ENCODE data around the gene ZNF689. TPM values are rescaled to one million over a fixed set of nuclear protein-coding genes. Genes with fewer than 3 reads are reported as not detected.
A peak's percentile ranks its signal among the peaks of the same experiment; 100 is the strongest.

The ZNF689 gene
- total RNA-seq, 1 donor from 2014 or later, result 24.5 TPM

- Mint-ChIP-seq H3K36me3 (ENCODE audit: insufficient read depth) (peaks cover 10% of the 10 kb centered on the region), H3K4me1 (ENCODE audit: low read depth) (peaks cover 4% of the 10 kb centered on the region), H3K27ac (no peak overlapping the region), H3K9me3 (ENCODE audit: low read depth) (no peaks in the 10 kb centered on the region), H3K4me3 (ENCODE audit: low read depth) (no peak overlapping the region), H3K27me3 (no peaks in the 10 kb centered on the region)
- DNase-seq (ENCODE audit: low spot score, unreplicated experiment), result no peak
- TF ChIP-seq, protein P1, sequence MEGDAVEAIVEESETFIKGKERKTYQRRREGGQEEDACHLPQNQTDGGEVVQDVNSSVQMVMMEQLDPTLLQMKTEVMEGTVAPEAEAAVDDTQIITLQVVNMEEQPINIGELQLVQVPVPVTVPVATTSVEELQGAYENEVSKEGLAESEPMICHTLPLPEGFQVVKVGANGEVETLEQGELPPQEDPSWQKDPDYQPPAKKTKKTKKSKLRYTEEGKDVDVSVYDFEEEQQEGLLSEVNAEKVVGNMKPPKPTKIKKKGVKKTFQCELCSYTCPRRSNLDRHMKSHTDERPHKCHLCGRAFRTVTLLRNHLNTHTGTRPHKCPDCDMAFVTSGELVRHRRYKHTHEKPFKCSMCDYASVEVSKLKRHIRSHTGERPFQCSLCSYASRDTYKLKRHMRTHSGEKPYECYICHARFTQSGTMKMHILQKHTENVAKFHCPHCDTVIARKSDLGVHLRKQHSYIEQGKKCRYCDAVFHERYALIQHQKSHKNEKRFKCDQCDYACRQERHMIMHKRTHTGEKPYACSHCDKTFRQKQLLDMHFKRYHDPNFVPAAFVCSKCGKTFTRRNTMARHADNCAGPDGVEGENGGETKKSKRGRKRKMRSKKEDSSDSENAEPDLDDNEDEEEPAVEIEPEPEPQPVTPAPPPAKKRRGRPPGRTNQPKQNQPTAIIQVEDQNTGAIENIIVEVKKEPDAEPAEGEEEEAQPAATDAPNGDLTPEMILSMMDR (IDR thresholded peaks at IDR 0.05; ENCODE audit: unreplicated experiment), result no peak
Observed at GRCh38 chr16:30588651-30589050, 21.5 kb downstream of the ZNF689 start.

- peaks cover 9% of the 10 kb centered on the region for H3K4me1 Mint-ChIP-seq (ENCODE audit: low read depth)
- TF ChIP-seq, protein P1 (IDR thresholded peaks at IDR 0.05; ENCODE audit: unreplicated experiment), result no peak
- peak; percentile 87 for DNase-seq (ENCODE audit: low spot score, unreplicated experiment)
Observed at GRCh38 chr16:30585400-30586191, 24.6 kb downstream of the ZNF689 start, which contains the start of gene ZNF785. ZNF785 (minus strand) TSS chr16:30585697; CDS start chr16:30585611, 86 bp downstream.

GRCh38 chr16:30585022-30585399, 25.2 kb downstream of the ZNF689 start:
- no peaks in the 10 kb centered on the region for H3K9me3 Mint-ChIP-seq (ENCODE audit: low read depth)
- peak overlapping the region; percentile 93 for H3K27ac Mint-ChIP-seq
- H3K36me3 Mint-ChIP-seq (ENCODE audit: insufficient read depth), result peaks cover 19% of the 10 kb centered on the region
- H3K27me3 Mint-ChIP-seq, result no peaks in the 10 kb centered on the region
- H3K4me1 Mint-ChIP-seq (ENCODE audit: low read depth), result peaks cover 9% of the 10 kb centered on the region
- peak overlapping the region; percentile 78 for H3K4me3 Mint-ChIP-seq (ENCODE audit: low read depth)
- TF ChIP-seq, protein P1 (IDR thresholded peaks at IDR 0.05; ENCODE audit: unreplicated experiment), result no peak
- no peak for DNase-seq (ENCODE audit: low spot score, unreplicated experiment)

More at GRCh38 chr16:30585400-30586191, 24.6 kb downstream of the ZNF689 start, which contains the start of gene ZNF785:
- Mint-ChIP-seq H3K27ac (peak within 1 kb of the TSS; percentile 93), H3K36me3 (ENCODE audit: insufficient read depth) (peaks cover 17% of the 10 kb centered on the region), H3K4me3 (ENCODE audit: low read depth) (peak within 1 kb of the TSS; percentile 78), H3K9me3 (ENCODE audit: low read depth) (no peaks in the 10 kb centered on the region), H3K27me3 (no peaks in the 10 kb centered on the region)

GRCh38 chr16:30582611-30583340, 27.4 kb downstream of the ZNF689 start:
- peaks cover 9% of the 10 kb centered on the region for H3K4me1 Mint-ChIP-seq (ENCODE audit: low read depth)
- H3K9me3 Mint-ChIP-seq (ENCODE audit: low read depth), result no peaks in the 10 kb centered on the region
- H3K36me3 Mint-ChIP-seq (ENCODE audit: insufficient read depth), result peaks cover 18% of the 10 kb centered on the region
- no peak for DNase-seq (ENCODE audit: low spot score, unreplicated experiment)
- H3K4me3 Mint-ChIP-seq (ENCODE audit: low read depth), result peak overlapping the region; percentile 24
- peak overlapping the region; percentile 88 for H3K27ac Mint-ChIP-seq
- TF ChIP-seq, protein P1 (IDR thresholded peaks at IDR 0.05; ENCODE audit: unreplicated experiment), result no peak
- no peaks in the 10 kb centered on the region for H3K27me3 Mint-ChIP-seq

GRCh38 chr16:30581457-30581856, 28.7 kb downstream of the ZNF689 start:
- no peak for DNase-seq (ENCODE audit: low spot score, unreplicated experiment)
- Mint-ChIP-seq H3K27ac (no peak overlapping the region), H3K4me1 (ENCODE audit: low read depth) (peaks cover 9% of the 10 kb centered on the region), H3K27me3 (no peaks in the 10 kb centered on the region), H3K9me3 (ENCODE audit: low read depth) (no peaks in the 10 kb centered on the region), H3K36me3 (ENCODE audit: insufficient read depth) (peaks cover 16% of the 10 kb centered on the region), H3K4me3 (ENCODE audit: low read depth) (no peak overlapping the region)
- TF ChIP-seq, protein P1 (IDR thresholded peaks at IDR 0.05; ENCODE audit: unreplicated experiment), result no peak

All from progenitor cell of endocrine pancreas (in vitro differentiated cells).